ENCODE results near the gene OTOS. TPM values are rescaled to one million over a fixed set of nuclear protein-coding genes. Genes with fewer than 3 reads are reported as not detected.

OTOS gene
- total RNA-seq, 2 donors from 2014 or later: not detected

DNA sequence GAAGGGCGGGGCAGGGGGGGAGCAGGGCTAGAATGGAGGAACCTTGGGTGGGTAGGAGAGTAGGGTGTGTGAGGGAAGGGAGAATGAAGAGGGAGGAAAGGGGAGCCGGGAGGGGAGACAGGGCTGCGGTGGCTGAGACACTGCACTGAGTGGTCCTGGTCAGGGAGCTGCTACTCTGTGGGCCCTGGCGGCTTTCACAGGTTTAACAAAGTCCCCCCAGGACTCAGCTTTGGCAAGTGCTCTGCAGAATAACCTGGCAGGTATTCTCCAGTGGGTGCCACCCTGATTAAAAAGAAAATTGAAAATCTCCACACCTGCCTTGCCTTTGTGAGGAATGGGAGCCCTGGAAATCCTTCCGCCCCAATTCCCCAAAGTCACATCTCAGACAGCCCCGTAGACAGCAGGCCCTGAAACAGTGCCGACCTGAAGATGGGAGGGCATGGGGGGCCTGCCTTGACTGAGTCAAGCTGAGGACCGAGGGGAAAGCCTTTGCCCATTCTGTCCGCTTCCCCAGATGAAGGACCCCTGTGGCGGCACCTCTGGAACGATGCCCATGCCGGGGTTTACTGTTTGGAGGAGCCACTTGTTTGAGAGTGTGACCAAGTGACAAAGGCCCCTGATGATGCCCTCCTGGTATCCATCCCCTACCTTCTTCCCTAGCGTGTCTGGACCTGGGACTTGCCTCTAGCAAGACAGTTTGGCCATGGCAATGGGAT, 43.6 kb upstream of the OTOS start:
- no peak for TF ChIP-seq POLR2AphosphoS5 (IDR thresholded peaks at IDR 0.05)
- TF ChIP-seq, protein P1, sequence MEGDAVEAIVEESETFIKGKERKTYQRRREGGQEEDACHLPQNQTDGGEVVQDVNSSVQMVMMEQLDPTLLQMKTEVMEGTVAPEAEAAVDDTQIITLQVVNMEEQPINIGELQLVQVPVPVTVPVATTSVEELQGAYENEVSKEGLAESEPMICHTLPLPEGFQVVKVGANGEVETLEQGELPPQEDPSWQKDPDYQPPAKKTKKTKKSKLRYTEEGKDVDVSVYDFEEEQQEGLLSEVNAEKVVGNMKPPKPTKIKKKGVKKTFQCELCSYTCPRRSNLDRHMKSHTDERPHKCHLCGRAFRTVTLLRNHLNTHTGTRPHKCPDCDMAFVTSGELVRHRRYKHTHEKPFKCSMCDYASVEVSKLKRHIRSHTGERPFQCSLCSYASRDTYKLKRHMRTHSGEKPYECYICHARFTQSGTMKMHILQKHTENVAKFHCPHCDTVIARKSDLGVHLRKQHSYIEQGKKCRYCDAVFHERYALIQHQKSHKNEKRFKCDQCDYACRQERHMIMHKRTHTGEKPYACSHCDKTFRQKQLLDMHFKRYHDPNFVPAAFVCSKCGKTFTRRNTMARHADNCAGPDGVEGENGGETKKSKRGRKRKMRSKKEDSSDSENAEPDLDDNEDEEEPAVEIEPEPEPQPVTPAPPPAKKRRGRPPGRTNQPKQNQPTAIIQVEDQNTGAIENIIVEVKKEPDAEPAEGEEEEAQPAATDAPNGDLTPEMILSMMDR (IDR thresholded peaks at IDR 0.05): no peak
- no peak for TF ChIP-seq POLR2A (IDR thresholded peaks at IDR 0.05)
- H3K36me3 ChIP-seq: no peaks in the 10 kb centered on the region
- H3K9me3 ChIP-seq: no peaks in the 10 kb centered on the region
- H3K27ac ChIP-seq: no peak overlapping the region
- no peaks in the 10 kb centered on the region for H3K4me1 ChIP-seq (replicated peaks)
- no peak for DNase-seq (ENCODE audit: low spot score)
- no peaks in the 10 kb centered on the region for H3K27me3 ChIP-seq (replicated peaks; ENCODE audit: insufficient read depth)
- WGBS: 64% methylated on average over 12 of the region's 13 CpGs
- H3K4me3 ChIP-seq: no peak overlapping the region
- intact Hi-C loops (cut with DNase I): no loop called here

DNA sequence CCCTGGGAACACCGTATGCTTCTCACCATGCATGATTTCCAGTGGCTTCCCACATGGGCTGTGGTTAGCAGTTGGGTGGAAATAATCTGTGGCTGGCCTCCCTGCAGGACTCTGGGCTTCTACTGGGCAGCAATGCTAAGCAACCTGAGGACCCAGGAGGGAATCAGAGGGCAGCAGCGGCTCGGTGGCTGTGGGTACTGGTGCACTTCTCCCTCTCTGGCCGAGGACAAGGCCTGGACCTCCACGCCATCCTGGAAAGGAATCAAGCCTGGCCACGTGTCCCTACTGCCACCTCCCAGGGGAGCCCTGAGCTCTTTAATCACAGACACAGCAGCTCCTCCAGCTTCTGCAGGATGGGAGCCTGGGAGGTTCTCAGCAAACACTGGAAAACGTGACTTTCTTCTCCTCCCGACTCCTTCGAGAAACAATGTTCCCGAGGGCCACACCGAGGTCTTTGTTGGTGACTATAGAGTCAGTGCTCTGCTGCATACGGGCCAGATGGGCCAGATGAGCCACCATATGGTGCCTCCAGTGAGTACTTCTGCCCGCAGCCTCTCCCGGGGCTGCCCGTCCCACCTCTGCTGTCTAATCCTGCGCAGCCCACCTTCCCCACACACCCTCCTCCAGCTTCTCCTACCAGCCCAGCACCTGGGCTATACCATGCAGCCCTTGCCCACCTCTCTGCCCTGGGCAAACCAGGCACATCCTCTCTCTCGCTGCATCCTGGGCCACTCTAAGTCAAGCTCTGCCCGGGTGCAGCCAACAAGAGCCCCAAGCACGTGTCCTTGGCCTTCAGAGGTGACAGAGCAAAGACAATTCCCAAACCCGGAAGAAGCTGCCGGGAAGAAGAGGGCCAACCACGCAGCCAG, 42.8 kb upstream of the OTOS start:
- no peak for TF ChIP-seq POLR2AphosphoS5 (IDR thresholded peaks at IDR 0.05)
- TF ChIP-seq, protein P1 (IDR thresholded peaks at IDR 0.05): no peak
- 83% methylated on average over 22 of the region's 22 CpGs for WGBS
- Histone ChIP-seq H3K4me1 (replicated peaks) (no peaks in the 10 kb centered on the region), H3K27ac (no peak overlapping the region), H3K9me3 (no peaks in the 10 kb centered on the region), H3K4me3 (no peak overlapping the region), H3K27me3 (replicated peaks; ENCODE audit: insufficient read depth) (no peaks in the 10 kb centered on the region), H3K36me3 (no peaks in the 10 kb centered on the region)
- no peak for DNase-seq (ENCODE audit: low spot score)
- intact Hi-C loops (cut with DNase I): no loop called here

DNA sequence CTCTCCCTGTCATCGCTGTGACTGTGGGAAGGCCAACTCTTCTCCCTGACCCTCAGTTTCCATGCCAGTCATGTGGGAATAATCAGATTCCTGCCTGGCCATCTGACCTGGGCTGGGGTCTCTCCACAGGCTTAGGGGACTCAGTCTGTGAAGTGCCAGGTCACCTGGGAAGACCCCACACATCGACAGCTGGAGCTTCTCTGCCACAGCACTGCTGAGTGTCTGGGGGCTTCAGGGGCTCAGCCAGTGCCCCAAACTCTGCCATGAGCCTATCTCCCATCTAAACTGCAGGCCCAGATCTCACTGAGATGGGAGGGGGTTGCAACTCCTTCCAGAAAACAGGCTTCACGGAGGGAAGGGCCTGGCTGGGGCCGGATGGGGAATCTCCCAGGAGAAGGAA, 42.0 kb upstream of the OTOS start:
- no peaks in the 10 kb centered on the region for H3K9me3 ChIP-seq
- DNase-seq (ENCODE audit: low spot score): no peak
- 80% methylated on average over 4 of the region's 4 CpGs for WGBS
- TF ChIP-seq POLR2AphosphoS5 (IDR thresholded peaks at IDR 0.05) (no peak), POLR2A (IDR thresholded peaks at IDR 0.05) (no peak)
- TF ChIP-seq, protein P1 (IDR thresholded peaks at IDR 0.05): no peak
- H3K27ac ChIP-seq: no peak overlapping the region
- H3K4me1 ChIP-seq (replicated peaks): no peaks in the 10 kb centered on the region
- H3K36me3 ChIP-seq: no peaks in the 10 kb centered on the region
- H3K27me3 ChIP-seq (replicated peaks; ENCODE audit: insufficient read depth): no peaks in the 10 kb centered on the region
- intact Hi-C loops (cut with DNase I): no loop called here
- no peak overlapping the region for H3K4me3 ChIP-seq

DNA sequence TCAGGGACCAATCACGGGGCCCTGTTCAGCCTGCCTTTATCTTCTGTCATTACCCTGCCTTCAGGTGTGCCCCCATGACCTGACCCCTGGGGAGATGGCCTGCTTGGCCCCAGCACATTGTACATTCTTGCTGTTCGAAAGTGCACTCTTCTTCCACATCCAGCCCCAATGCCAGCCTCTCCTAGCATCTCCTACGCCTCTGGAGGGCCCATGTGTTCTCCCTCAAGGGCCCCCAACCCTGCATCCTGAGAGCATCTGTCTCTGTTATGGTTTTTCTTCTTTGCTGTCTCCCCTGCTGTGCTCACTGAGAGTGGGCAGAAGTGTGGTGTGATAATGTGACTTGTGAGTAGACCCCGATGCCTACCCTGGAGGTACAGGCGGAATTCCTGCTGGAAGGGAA, 41.5 kb upstream of the OTOS start:
- WGBS: 72% methylated on average over 5 of the region's 5 CpGs
- no peak for DNase-seq (ENCODE audit: low spot score)
- H3K4me1 ChIP-seq (replicated peaks): no peaks in the 10 kb centered on the region
- intact Hi-C loops (cut with DNase I): no loop called here
- no peaks in the 10 kb centered on the region for H3K27me3 ChIP-seq (replicated peaks; ENCODE audit: insufficient read depth)
- H3K9me3 ChIP-seq: no peaks in the 10 kb centered on the region
- TF ChIP-seq POLR2AphosphoS5 (IDR thresholded peaks at IDR 0.05) (no peak), POLR2A (IDR thresholded peaks at IDR 0.05) (no peak)
- TF ChIP-seq, protein P1 (IDR thresholded peaks at IDR 0.05): no peak
- H3K36me3 ChIP-seq: no peaks in the 10 kb centered on the region
- no peak overlapping the region for H3K4me3 ChIP-seq
- no peak overlapping the region for H3K27ac ChIP-seq

Measured in prostate gland (tissue), 2 donors.